ENCODE results near the gene DYNC1LI1.

Gene DYNC1LI1

DNA sequence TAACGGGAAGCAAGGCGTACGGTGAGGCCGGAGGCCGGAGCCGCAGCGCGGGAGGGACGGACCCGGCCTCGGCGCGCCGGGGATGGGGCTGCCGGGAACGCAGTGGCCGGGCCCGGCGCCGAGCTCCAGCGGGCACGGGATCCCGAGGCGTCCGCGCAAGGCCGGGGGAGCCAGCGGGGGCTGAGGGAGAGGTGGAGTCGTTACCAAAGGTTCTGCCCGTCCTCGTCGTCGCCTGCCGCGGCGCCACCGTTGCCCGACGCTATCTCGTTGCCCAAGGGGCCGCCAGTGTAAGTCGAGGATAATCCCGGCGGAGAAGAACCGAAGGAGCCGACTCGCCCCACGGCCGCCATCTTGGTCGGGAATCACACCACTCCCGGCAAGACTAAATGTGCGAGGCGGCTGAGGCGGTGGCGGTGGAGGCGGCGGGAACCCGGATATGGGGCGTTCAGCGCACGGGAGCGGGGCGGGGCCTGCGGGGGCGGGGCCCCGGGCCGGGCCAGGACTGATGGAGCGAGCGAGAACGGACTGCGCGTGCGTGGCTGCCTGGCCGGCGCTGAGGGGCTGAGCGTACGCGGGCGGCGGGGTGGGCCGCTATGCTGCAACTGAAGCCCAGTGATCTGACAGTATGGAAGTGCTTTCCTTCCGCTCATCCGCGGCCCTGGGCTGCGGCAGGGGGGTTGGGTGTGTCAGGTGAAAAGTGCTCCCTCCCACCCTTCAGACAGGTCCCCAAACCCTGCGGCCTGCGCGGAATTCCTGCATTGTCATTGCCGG is at the start of gene DYNC1LI1:
Gene DYNC1LI1 (minus strand): TSS at position 438 of the 771 bp plus-strand sequence. CDS start 88 bp downstream, at position 350.
- peak; percentile 94 for DNase-seq (ENCODE audit: low read depth)

DNA sequence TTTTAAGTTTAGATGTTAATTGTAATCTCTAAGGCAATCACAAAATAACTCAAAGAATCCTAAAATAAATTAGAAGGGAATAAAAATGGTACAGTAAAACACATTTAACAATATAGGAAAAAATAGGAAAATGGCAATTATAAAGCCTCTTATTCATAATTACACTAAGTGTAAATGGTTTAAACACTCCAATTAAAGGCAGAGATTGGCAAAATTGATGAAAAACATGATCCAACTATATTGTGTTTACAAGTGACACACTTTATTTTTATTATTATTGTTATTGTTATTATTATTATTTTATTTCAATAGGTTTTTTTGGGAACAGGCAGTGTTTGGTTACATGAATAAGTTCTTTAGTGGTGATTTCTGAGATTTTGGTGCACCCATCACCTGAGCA is 48.7 kb upstream of the DYNC1LI1 start:
- no peak for DNase-seq (ENCODE audit: low read depth)

DNA sequence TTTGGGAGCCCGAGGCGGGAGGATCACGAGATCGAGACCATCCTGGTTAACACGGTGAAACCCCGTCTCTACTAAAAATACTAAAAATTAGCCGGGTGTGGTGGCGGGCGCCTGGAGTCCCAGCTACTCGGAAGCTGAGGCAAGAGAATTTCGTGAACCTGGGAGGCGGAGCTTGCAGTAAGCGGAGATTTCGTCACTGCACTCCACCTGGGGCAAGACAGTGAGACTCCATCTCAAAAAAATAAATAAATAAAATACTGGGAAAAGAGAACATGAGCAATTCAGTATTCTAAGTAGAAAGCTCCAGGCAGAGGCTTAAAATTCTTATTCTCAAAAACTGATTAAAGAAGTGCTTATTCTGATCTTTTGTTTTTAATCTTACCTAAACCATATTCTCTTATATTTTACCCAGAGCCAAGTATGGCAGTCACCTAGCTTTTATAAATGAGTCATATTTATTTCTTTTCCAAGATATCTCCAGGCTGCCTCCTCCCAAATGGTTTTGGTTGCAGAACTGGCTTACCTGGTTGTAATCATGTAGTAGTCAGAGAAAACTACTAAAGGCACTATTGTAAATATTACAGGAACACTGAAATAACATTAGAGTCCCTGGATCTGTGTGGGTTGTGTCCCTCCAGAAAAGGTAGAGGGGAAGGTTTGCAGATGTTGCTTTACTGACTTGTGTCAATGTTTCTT is 45.8 kb upstream of the DYNC1LI1 start:
- DNase-seq (ENCODE audit: low read depth) = no peak

DNA sequence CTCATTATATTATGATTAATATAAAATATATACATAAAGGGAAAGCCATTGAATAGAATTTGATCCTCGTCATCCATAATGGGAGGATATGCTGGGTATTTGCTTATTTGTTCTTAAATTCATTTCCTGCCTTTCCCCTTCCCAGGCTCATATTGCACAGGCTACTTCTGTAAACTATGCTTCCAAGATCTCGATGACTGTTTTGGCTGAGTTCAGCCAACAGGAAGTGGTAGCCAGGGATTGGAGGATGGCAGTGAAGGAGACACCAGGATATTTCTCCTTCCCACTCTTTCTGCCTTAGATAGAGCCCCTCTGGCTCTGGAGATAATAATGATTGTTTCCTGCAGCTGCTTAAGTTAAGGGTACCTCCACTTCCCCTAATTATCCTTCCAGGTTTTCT is 44.3 kb upstream of the DYNC1LI1 start:
- DNase-seq (ENCODE audit: low read depth) = no peak

DNA sequence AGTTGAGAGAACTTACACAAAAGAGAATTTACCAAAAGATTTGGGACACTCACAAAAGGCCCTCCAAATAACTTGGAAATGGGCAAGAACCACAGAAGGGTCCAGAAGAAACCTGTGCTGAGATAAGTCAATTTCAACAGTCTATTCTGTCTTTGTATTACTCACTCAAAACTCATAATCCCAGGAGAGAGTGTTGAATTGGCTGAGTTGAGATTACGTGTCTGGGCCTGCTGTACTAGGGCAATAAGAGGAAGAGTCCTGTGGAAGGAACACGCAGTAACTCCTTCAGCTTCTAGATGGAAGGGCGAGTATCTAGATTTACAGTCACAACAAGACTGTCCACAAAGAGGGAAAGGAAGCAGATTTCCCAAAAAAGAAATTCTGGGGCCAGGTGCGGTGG is 42.5 kb upstream of the DYNC1LI1 start:
- DNase-seq (ENCODE audit: low read depth) = no peak

DNA sequence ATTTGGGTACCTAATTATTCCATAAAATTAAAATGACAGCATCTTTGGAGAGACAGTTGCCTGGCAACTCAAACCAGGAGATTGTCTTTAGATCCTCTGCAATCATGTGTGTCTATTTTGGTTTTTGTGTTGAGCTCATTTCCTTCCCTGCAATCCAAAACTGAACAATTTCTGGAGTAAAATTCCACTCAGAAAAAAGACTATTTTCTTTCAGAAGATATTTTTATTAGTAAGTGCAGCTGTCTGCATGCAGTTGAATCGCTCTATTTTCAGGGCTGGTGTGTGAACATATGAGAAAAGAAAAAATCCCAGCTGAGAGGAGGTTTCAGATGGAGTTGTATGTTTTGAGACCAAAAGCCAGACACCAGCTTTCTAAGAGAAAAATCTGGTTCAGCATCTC is 41.9 kb upstream of the DYNC1LI1 start:
- DNase-seq (ENCODE audit: low read depth) = no peak

DNA sequence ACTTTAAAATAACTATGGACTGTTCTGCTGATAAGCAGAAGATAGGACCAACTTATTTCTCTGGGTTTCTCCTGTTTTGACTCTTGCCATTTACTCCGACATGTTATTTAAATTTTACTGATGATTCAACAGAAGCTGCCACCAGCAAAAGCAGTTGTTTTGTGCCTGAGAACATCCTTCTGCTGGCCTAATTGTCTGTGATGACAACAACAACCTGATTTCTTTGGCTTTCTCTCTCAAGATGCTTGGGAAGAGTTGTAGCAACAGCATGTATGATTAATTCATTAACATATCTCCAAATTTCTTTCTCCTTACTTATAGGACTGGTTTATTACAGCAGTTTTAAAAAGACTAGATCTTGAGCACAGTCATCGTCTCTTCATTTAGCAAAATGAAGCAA is 36.9 kb upstream of the DYNC1LI1 start:
- DNase-seq (ENCODE audit: low read depth) = no peak

DNA sequence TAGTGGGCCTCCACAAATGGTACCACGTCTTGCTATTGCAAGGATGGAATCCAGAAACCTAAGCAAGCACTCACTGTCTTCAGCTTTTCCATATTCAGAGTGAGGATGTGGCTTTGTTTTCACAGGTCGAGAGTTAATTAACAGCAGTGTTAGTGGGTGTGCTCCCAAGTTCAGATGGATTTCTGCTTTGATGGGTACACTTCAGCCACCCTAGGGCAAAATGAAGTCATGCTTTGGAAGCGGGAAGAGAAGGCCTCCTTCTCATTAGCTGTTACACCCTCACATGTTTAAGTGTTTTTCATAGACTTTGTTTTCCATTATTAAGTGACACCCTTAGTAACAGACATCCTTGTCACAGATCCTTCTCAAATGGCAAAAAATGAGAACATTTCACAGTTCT is 36.3 kb upstream of the DYNC1LI1 start:
- DNase-seq (ENCODE audit: low read depth) = no peak

DNA sequence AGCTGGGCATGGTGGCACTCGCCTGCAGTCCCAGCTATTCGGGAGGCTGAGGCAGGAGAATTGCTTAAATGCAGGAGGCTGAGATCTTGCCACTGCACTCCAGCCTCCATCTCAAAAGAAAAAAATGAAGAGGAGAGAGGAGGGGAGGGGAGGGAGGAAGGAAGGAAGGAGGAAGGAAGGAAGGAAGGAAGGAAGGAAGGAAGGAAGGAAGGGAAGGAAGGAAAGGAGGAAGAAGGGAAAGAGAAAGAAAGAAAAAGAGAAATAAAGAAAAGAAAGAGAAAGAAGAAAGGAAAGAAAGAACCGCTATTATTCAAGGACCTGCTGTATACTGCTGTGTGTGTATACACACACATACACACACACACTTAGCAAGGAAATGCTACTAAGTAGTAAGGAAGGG is 35.6 kb upstream of the DYNC1LI1 start:
- no peak for DNase-seq (ENCODE audit: low read depth)

DNA sequence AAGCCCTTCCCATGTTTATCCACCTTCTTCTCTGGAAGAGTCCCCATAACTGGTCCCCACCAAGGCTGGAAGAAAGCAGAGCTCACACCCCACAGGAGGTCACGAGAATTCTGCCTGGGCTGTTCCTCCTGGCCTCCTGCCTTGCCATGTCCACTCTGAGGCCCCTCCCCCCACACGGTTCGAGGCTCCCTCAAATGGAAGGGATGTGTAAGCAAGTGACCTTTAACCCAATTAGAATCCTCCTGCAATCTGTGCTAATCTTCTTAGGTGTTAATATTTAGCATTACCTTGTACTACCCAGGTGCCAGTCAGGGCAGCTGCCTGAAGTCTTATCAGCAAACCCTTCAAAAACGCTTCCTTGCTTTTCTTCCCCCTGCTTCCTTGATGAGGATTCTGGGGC is 32.4 kb upstream of the DYNC1LI1 start:
- DNase-seq (ENCODE audit: low read depth) = no peak

DNA sequence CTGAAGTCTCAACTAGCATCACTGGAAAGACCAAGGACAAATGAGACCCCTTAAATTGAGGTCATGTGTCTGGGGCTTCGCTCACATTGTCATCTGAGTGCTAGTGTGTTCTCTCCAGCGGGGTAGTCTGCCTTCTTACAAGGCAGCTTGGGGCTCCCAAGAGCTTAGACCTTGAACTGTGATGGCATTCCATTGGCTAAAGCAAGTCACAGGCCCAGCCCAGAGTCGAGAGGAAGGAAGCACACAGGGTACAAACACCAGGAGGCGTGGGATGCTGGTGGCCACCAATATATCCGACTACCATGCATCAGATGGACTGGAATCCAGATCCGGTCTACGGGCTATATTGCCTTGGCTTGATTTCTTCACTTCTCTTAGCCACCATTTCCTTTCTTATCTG is 31.5 kb upstream of the DYNC1LI1 start:
- DNase-seq (ENCODE audit: low read depth) = no peak

DNA sequence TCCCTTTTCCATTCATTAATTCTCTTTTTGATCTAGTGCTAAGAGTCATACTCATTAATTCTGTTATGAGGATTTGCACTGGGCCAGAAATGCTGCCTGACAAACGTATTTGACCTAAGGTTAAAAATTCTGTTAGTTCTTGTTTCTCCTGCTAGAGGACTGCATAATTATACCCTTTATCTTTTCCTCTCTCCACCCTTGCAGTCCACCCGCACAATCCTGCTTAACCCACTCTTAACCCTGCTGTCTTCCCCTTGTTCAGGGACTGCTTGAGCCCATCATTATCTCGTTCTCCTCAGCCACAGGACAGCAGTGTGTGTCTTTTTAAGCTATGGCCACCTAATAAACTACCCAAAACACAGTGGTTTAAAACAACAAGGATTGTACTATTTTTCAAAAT is 31.1 kb upstream of the DYNC1LI1 start:
- DNase-seq (ENCODE audit: low read depth) = no peak

DNA sequence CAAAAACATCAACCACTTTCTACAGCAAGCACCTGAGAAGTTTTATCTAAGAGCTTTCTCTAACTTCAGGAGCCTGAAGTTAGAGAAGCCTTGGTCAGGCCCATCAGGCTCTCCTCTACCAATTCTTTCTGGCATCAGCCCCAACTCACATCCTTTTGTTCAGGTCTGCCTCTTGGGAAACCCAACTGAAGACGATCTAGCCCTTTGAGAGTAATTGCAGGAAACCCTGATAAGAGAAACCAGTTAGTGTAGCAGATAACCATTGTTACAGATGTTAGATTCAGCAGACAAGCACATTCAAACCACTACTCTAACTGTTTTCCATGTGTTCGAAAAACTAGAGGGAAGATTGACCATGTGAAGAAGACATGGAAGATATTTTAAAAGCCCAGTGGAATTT is 27.0 kb upstream of the DYNC1LI1 start:
- DNase-seq (ENCODE audit: low read depth) = no peak

DNA sequence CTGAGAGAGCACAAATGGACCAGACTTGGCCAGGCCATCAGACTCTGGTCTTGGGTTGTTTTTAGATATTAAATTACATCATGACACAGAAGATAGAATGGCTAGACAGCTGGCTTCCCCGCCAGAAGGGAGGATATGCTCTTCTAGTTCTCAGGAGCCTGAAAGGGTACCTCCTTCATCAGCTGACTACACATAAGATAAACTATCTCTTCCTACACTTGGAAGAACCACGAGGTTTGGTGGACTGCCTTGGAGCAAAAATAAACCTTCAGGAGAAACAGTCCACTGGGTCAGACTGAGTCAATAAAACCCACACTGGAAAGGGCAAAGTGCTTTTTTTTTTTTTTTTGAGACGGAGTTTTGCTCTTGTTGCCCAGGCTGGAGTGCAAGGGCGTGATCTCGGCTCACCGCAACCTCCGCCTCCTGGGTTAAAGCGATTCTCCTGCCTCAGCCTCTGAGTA is 26.3 kb upstream of the DYNC1LI1 start:
- DNase-seq (ENCODE audit: low read depth) = no peak

DNA sequence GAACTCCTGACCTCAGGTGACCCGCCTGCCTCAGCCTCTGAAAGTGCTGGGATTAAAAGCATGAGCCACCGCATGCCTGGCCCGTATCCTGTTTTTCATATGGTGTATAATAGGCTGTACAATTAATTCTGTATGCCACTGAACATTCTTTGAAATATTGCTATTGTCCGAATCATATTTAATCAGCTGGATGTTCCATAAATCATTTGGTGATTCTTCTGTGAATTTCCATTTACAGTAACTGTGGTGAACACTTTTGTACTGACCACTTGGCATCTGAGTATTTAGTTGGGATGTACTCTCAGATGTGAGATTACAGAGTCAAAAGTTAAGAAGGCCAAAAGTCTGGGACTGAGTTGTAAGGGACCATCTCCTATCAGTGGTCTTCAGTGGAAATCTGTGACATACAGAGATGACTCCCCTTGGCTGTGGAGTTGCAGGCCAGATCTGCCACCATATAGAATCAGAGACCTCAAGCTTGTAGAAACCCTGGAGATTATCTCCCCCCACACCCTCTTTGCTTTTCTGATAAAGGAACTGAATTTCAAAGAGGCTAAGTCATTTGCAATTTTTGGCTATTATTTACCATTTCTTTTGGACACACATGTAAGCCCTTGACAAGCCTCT is 25.7 kb upstream of the DYNC1LI1 start:
- DNase-seq (ENCODE audit: low read depth) = no peak

DNA sequence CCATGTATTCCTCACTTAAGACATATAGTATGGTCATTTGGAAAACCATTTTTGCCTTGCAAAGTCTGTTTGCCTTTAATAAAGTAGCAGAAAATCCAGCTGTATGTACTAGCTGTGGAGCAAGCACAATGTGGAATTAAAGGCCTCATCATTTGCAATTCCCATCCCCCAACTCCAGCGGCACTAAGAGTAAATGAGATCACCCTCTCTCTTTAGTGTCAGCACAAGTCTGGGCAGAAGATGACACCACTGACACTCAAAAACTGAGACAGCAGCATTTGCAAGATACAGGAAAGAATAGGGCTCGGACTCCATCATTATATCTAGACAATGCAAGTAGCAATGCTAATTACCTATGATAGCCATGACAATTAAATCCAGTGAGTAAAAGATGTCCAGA is 24.7 kb upstream of the DYNC1LI1 start:
- DNase-seq (ENCODE audit: low read depth) = no peak

DNA sequence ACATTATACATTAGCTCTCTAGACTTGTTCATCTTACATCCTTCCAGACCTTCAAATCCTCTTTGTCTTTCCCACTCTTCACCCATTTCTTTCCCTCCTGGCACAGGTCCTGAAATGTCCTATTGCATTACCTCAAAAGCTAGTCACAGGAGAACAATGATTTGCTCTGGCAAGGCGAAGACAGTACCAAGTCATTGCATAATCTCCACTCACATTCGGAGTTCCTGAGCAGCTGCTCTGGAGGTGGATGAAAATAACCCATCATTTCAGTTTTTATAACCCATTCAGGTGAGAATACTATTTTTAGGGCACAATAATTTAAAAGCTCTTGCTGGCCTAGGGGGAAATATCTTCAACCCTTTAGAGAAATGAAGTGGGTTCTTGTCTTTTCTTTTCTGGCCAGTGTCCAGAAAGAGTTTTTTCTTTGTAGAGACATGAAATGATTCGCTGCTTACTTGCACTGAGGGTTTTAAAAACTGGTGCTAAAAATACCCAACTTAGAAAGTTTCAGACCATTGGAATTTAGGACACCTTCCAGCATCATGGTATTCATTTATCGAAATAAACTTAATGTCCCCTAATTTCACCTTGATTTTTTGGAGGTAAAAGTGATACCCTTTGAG is 23.4 kb upstream of the DYNC1LI1 start:
- no peak for DNase-seq (ENCODE audit: low read depth)

DNA sequence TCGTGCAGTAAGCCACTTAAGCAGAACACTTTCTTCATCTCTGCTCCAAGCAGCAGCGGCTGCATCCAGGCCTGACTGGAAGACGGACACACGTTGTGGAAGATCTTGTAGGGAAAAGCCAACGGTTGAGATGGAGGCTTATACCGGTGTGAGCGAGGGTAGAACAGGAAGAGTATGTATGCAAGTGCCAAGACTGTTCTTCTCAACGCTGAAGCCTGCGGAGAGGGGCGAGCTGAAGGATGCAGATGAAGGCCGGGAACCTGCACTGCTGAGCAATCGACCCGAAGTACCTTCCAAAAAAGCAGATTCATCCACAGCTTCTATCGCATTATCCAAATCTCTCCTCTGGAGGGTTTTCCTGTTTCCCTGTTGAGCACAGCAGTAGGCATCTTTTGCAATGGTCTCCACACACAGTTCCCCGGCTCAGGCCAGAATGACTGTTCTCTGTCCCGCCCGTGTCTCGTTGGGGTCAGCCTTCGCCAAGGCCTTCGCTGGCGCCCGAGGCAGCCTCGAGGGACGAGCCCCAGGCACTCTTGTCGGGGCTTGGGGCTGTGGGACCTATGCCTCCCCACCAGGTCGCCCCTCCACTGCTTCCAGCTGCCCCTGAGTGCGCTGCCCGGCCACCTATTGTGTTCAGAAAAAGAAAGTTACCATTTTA is 22.2 kb upstream of the DYNC1LI1 start:
- no peak for DNase-seq (ENCODE audit: low read depth)

DNA sequence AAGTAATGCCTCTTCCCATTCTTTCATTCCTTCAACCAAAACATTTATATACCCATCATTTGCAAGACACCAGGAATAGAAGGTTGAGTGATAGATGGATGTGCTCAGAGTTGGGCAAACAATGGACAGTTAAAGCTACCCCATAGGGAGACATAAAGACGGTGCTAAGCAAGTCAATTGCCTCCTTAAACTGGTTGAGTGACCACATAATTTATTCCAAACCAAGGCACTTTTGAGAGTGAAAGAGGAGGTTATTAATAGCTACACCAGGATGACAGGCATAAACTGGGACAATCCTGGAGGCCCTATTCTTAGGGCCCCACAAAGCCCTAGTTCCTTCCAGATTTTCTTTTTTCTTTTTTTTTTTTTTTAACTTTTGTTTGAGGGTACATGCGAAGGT is 21.4 kb upstream of the DYNC1LI1 start:
- DNase-seq (ENCODE audit: low read depth) = no peak

DNA sequence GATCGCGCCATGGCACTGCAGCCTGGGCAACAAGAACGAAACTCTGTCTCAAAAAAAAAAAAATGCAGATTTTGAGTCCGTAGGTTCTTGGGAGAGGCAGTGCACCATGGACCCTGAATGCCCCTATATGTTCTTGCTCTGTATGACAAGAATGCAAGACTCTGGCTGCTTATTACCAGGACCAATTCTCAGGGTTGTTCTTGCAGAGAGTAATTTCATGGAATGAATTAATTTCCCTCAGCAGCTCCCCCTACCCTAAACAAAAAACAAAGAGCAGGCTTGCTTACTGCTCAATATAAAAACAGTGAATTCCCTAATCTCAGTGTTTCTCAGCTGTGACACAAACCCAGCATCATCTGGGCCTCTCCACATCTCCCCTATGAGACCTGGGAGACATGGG is 20.5 kb upstream of the DYNC1LI1 start:
- DNase-seq (ENCODE audit: low read depth) = no peak

DNA sequence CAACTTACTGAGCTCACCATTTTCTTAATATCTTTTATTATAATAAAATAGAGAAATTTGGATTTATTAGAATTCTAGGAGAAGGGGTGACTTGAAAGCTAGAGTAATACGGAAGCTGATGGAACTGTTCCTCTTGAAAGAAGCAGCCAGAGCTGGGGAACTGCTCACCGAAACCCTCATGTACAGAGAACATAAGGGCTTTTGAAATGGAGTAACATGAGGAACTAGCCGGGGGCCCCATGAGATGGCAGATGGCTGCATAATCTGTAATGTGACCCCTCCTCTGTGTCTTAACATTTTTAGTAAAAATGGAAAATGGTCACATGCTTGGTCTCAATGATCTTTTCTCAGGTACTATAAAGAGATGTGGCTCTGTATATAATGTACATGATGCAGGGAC is 15.7 kb upstream of the DYNC1LI1 start:
- DNase-seq (ENCODE audit: low read depth) = no peak

DNA sequence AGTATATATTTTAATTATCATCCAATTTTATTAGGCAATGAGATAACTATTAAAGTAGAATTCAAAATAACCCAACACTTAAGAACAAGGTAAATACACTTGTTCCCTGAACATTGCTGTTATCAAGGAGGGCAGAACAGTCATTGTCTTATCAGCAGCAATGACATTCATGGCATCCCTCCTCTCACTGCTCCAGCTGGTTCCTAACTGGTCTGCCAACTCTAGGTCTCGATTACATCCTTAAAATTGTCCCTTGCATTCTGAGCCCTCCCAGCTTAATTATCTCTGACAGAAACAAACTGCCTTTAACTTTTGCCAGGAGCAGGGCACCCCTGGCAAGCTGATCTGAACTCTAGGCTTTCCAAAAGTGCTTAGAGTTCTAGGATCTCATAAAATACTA is 14.0 kb upstream of the DYNC1LI1 start:
- no peak for DNase-seq (ENCODE audit: low read depth)
